Erythroblast (primary cell): ENCODE measurements around the gene DMPK.

ENCODE experiments used
- GATA1 ChIP-seq: IDR thresholded peaks from 2 replicates; pipeline ENCODE4 v1.6.1; 2011; ENCODE audit warnings: low read depth, mild to moderate bottlenecking, control low read depth, low read length, moderate library complexity
- POLR2A ChIP-seq: IDR thresholded peaks from 2 replicates; pipeline ENCODE4 v1.6.1; 2011; ENCODE audit warnings: mild to moderate bottlenecking, low read length

DNA sequence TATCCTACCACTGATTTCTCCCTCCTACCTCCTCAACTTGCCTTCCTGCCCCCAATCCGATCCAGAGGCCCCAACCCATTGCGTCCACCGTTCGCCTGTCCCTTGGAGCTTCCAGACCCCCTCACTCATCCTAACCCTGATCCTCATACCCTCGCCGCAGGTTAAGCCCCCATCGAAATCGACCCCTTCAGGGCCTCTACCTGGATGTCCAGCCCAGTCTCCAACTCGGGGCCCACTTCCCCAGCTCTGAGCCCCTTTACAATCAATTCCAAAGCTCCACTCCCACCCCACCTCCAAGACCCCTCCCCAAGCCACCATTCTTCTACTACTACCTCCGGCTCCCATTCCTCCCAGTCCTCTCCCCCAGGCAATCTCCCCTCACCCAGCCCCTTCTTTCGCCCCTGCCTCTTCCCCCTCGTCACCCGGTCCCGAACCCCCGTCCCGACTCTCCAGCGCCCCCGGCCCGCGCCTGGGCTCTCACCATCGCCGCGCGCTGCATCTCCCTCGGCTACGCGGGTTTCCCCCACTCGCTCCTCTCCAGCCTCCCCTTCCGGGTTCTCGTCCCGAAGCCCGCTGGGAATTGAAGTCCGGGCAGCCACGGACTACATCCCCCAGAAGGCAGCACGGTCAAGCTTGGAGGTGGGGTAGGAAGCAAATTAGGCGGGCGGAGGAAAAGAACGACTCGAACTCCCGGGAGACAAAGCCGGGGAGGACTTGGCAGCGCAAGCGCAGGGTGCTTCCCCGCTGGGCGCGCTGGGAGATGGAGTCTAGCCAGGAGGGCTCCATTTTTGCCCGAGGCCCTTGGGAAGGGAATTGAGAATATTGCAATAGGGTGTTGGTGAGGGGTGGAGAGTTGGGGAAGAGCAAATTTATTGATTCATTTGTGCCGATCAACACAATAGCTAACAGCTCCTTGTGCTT lies 51.7 kb downstream of the DMPK start, which contains the start of gene FBXO46:
- TF ChIP-seq POLR2A, result peak; percentile 75
- no peak for TF ChIP-seq GATA1
